Astrocyte (in vitro differentiated cells and primary cell): ENCODE data around the gene SPATA1. TPM values are rescaled to one million over a fixed set of nuclear protein-coding genes. Genes with fewer than 3 reads are reported as not detected.
A peak's percentile ranks its signal among the peaks of the same experiment; 100 is the strongest.

Experiments
- DNase-seq: peaks from one replicate; pipeline ENCODE4 v3.0.0-alpha.2; 2010; ENCODE audit warnings: low read depth
- FAIRE-seq: peaks from 2 replicates; lab custom pipeline; 2011; peaks lifted over from hg19 to GRCh38; lab: Jason Lieb, UNC
- H2AFZ ChIP-seq: 2 replicates; pipeline ENCODE4 v1.6.0; 2012; ENCODE audit warnings: low read depth, low read length, inconsistent platforms
- H3K27ac ChIP-seq: 2 replicates; pipeline ENCODE4 v1.5.1; 2011; ENCODE audit warnings: low read depth, low read length, inconsistent platforms
- H3K27me3 ChIP-seq: 2 replicates; pipeline ENCODE4 v1.6.0; 2011; ENCODE audit warnings: low read length, inconsistent platforms; ENCODE audit not compliant: insufficient read depth
- H3K36me3 ChIP-seq: 2 replicates; pipeline ENCODE4 v1.5.1; 2011; ENCODE audit warnings: low read length, inconsistent platforms; ENCODE audit not compliant: insufficient read depth
- H3K4me1 ChIP-seq: 2 replicates; pipeline ENCODE4 v1.5.1; 2011; ENCODE audit warnings: low read length, inconsistent platforms; ENCODE audit not compliant: insufficient read depth
- H3K4me2 ChIP-seq: 2 replicates; pipeline ENCODE4 v1.6.0; 2012; ENCODE audit warnings: low read length, inconsistent platforms
- H3K4me3 ChIP-seq: 2 replicates; pipeline ENCODE4 v1.5.1; 2011; ENCODE audit warnings: low read depth, mild to moderate bottlenecking, low read length, inconsistent platforms; ENCODE audit not compliant: insufficient read depth
- H3K79me2 ChIP-seq: 2 replicates; pipeline ENCODE4 v1.6.0; 2012; ENCODE audit warnings: mild to moderate bottlenecking, low read length, inconsistent platforms; ENCODE audit not compliant: insufficient read depth
- H3K9ac ChIP-seq: 2 replicates; pipeline ENCODE4 v1.6.0; 2012; ENCODE audit warnings: mild to moderate bottlenecking, low read length, inconsistent platforms
- H3K9me3 ChIP-seq: 2 replicates; pipeline ENCODE4 v1.5.1; 2012; ENCODE audit warnings: low read depth, mild to moderate bottlenecking, low read length, inconsistent platforms; ENCODE audit not compliant: insufficient read depth
- H4K20me1 ChIP-seq: 2 replicates; pipeline ENCODE4 v1.6.0; 2012; ENCODE audit warnings: low read length, inconsistent platforms; ENCODE audit not compliant: insufficient read depth
- H3K27ac Mint-ChIP-seq: one replicate; pipeline ENCODE4 v1.8.0; 2021; ENCODE audit warnings: mild to moderate bottlenecking, mixed read lengths; ENCODE audit not compliant: unreplicated experiment
- H3K27me3 Mint-ChIP-seq: one replicate; pipeline ENCODE4 v1.8.0; 2021; ENCODE audit warnings: low read depth, mixed read lengths; ENCODE audit not compliant: unreplicated experiment
- H3K36me3 Mint-ChIP-seq: one replicate; pipeline ENCODE4 v1.8.0; 2021; ENCODE audit warnings: low read depth, mixed read lengths; ENCODE audit not compliant: unreplicated experiment
- H3K4me1 Mint-ChIP-seq: one replicate; pipeline ENCODE4 v1.8.0; 2021; ENCODE audit warnings: low read depth, mixed read lengths; ENCODE audit not compliant: unreplicated experiment
- H3K4me3 Mint-ChIP-seq: one replicate; pipeline ENCODE4 v1.8.0; 2021; ENCODE audit warnings: mild to moderate bottlenecking, moderate library complexity, mixed read lengths; ENCODE audit not compliant: unreplicated experiment
- H3K9me3 Mint-ChIP-seq: one replicate; pipeline ENCODE4 v1.8.0; 2021; ENCODE audit warnings: mild to moderate bottlenecking, mixed read lengths; ENCODE audit not compliant: unreplicated experiment
- CTCF ChIP-seq: IDR thresholded peaks from 2 replicates; pipeline ENCODE4 v1.5.1; 2011; ENCODE audit warnings: low read depth, mild to moderate bottlenecking, inconsistent platforms, low read length, moderate library complexity; ENCODE audit not compliant: insufficient read depth
- EZH2 ChIP-seq: IDR thresholded peaks from 2 replicates; pipeline ENCODE4 v1.6.1; 2012; ENCODE audit warnings: mild to moderate bottlenecking, low read length, inconsistent platforms; ENCODE audit not compliant: insufficient read depth
- total RNA-seq: library from RNA; stranded (reverse); gene quantifications from 2 replicates; pipeline ENCODE4 v1.2.1, GENCODE V29; 2021

SPATA1 gene
- total RNA-seq, 1 donor from 2014 or later: 1.4 TPM

GRCh38 chr1:84550826-84551225 lies 44.6 kb downstream of the SPATA1 start:
- Mint-ChIP-seq H3K4me3 (no peak overlapping the region), H3K4me1 (no peaks in the 10 kb centered on the region), H3K9me3 (no peaks in the 10 kb centered on the region), H3K27me3 (no peaks in the 10 kb centered on the region), H3K36me3 (peaks cover 2% of the 10 kb centered on the region), H3K27ac (no peak overlapping the region)
- H3K27me3 ChIP-seq: no peaks in the 10 kb centered on the region
- no peak overlapping the region for H2AFZ ChIP-seq
- no peak overlapping the region for H3K9ac ChIP-seq
- no peaks in the 10 kb centered on the region for H3K4me1 ChIP-seq
- no peak for TF ChIP-seq EZH2
- TF ChIP-seq CTCF: no peak
- H3K79me2 ChIP-seq: no peaks in the 10 kb centered on the region
- H3K4me3 ChIP-seq: no peak overlapping the region
- FAIRE-seq (no peak), DNase-seq (no peak)
- H3K36me3 ChIP-seq: no peaks in the 10 kb centered on the region
- H3K4me2 ChIP-seq: no peak overlapping the region
- no peaks in the 10 kb centered on the region for H4K20me1 ChIP-seq
- H3K9me3 ChIP-seq: no peaks in the 10 kb centered on the region
- no peak overlapping the region for H3K27ac ChIP-seq

GRCh38 chr1:84569216-84569615 lies 63.0 kb downstream of the SPATA1 start:
- H3K27me3 ChIP-seq: no peaks in the 10 kb centered on the region
- H3K36me3 ChIP-seq: peaks cover 5% of the 10 kb centered on the region
- no peak overlapping the region for H3K4me2 ChIP-seq
- Mint-ChIP-seq H3K4me3 (no peak overlapping the region), H3K27me3 (no peaks in the 10 kb centered on the region), H3K36me3 (peaks cover 3% of the 10 kb centered on the region), H3K4me1 (peaks cover 18% of the 10 kb centered on the region), H3K9me3 (no peaks in the 10 kb centered on the region), H3K27ac (no peak overlapping the region)
- H3K9me3 ChIP-seq: no peaks in the 10 kb centered on the region
- peaks cover 7% of the 10 kb centered on the region for H3K79me2 ChIP-seq
- DNase-seq (no peak), FAIRE-seq (no peak)
- H3K27ac ChIP-seq: no peak overlapping the region
- no peak overlapping the region for H2AFZ ChIP-seq
- peaks cover 21% of the 10 kb centered on the region for H3K4me1 ChIP-seq
- TF ChIP-seq EZH2 (no peak), CTCF (no peak)
- H4K20me1 ChIP-seq: no peaks in the 10 kb centered on the region
- no peak overlapping the region for H3K9ac ChIP-seq
- no peak overlapping the region for H3K4me3 ChIP-seq

- no peak overlapping the region for H3K4me3 ChIP-seq
- FAIRE-seq: no peak
Observed at GRCh38 chr1:84570436-84571149, 64.4 kb downstream of the SPATA1 start.

More at GRCh38 chr1:84570436-84571149, 64.4 kb downstream of the SPATA1 start:
- Mint-ChIP-seq H3K4me1 (peaks cover 18% of the 10 kb centered on the region), H3K9me3 (no peaks in the 10 kb centered on the region), H3K27me3 (no peaks in the 10 kb centered on the region), H3K27ac (no peak overlapping the region), H3K36me3 (peaks cover 3% of the 10 kb centered on the region), H3K4me3 (no peak overlapping the region)
- Histone ChIP-seq H4K20me1 (no peaks in the 10 kb centered on the region), H3K27ac (no peak overlapping the region), H3K9ac (no peak overlapping the region), H3K4me2 (no peak overlapping the region), H3K36me3 (peaks cover 5% of the 10 kb centered on the region), H3K27me3 (no peaks in the 10 kb centered on the region), H3K79me2 (peaks cover 7% of the 10 kb centered on the region), H2AFZ (no peak overlapping the region), H3K9me3 (no peaks in the 10 kb centered on the region), H3K4me1 (peaks cover 21% of the 10 kb centered on the region)
- TF ChIP-seq EZH2: no peak
- no peak for TF ChIP-seq CTCF
- peak; percentile 84 for DNase-seq
